HEK293 (cell line): ENCODE data around the gene AMPD1.
A peak's percentile ranks its signal among the peaks of the same experiment; 100 is the strongest.

ENCODE experiments used
- CTCF ChIA-PET: fragments of 350-600 bp; formaldehyde crosslinking; extraction: SDS; loops from one replicate; lab custom pipeline; 2021; ENCODE audit warnings: antibody characterized with exemption; lab: Yijun Ruan, JAX
- POLR2A ChIA-PET: fragments of 300-600 bp; formaldehyde crosslinking; extraction: SDS; loops from one replicate; lab custom pipeline; 2020; ENCODE audit warnings: antibody characterized with exemption, inconsistent platforms; lab: Yijun Ruan, JAX
- H3K27ac ChIP-seq: fragments of 200-500 bp; sonication (Bioruptor generic); 2 replicates; pipeline ENCODE4 v1.5.1; 2014; ENCODE audit warnings: low read depth, low read length, control low read depth, inconsistent platforms; ENCODE audit errors: extremely low read depth
- H3K36me3 ChIP-seq, 2 experiments: fragments of 200-500 bp in 1 of 2; sonication (Bioruptor generic) in 1 of 2; 1 replicate in 1 of 2; 2 replicates in 1 of 2; pipeline ENCODE4 v1.5.1; 2014 to 2017; ENCODE audit warnings: inconsistent platforms in 2 of 2, low read length in 2 of 2; ENCODE audit not compliant: control insufficient read depth in 2 of 2, insufficient read depth in 1 of 2
- H3K4me1 ChIP-seq: fragments of 200-500 bp; sonication (Bioruptor generic); 2 replicates; pipeline ENCODE4 v1.5.1; 2014; ENCODE audit warnings: mild to moderate bottlenecking, low read length, inconsistent platforms; ENCODE audit not compliant: control insufficient read depth, insufficient read depth
- H3K4me3 ChIP-seq: 2 replicates; pipeline ENCODE4 v1.5.1; 2011; ENCODE audit warnings: low read depth, mild to moderate bottlenecking, control low read depth, low read length, moderate library complexity
- H3K9me3 ChIP-seq: fragments of 200-500 bp; sonication (Bioruptor generic); 2 replicates; pipeline ENCODE4 v1.5.1; 2014; ENCODE audit warnings: low read depth, low read length, inconsistent platforms; ENCODE audit not compliant: control insufficient read depth, insufficient read depth
- FEZF1 ChIP-seq: fragments of 450-650 bp; formaldehyde crosslinking; IDR thresholded peaks from 2 replicates; pipeline ENCODE4 v1.5.1; 2016; ENCODE audit warnings: missing biosample characterization, missing genetic modification characterization
- KLF10 ChIP-seq: fragments of 450-650 bp; IDR thresholded peaks from 2 replicates; pipeline ENCODE4 v1.5.1; 2018; ENCODE audit warnings: missing biosample characterization, mild to moderate bottlenecking, missing genetic modification characterization
- MZF1 ChIP-seq: fragments of 450-650 bp; formaldehyde crosslinking; IDR thresholded peaks from 2 replicates; pipeline ENCODE4 v1.5.1; 2017; ENCODE audit warnings: missing biosample characterization, missing genetic modification characterization, borderline replicate concordance
- PBX3 ChIP-seq: sonication (generic); formaldehyde crosslinking; IDR thresholded peaks from 2 replicates; pipeline ENCODE4 v1.8.1; 2022; ENCODE audit warnings: mild to moderate bottlenecking, moderate library complexity, missing genetic modification reagents
- PRDM1 ChIP-seq: fragments of 450-650 bp; formaldehyde crosslinking; IDR thresholded peaks from 2 replicates; pipeline ENCODE4; 2016; ENCODE audit warnings: missing biosample characterization, missing genetic modification characterization
- SETDB1 ChIP-seq: IDR thresholded peaks from one replicate; pipeline ENCODE4 v1.6.1; 2017; ENCODE audit warnings: mild to moderate bottlenecking, low read length, moderate library complexity, mixed read lengths; ENCODE audit not compliant: insufficient read length
- WT1 ChIP-seq: fragments of 450-650 bp; formaldehyde crosslinking; IDR thresholded peaks from 2 replicates; pipeline ENCODE4 v1.5.1; 2016; ENCODE audit warnings: missing biosample characterization, missing genetic modification characterization
- ZBTB1 ChIP-seq: fragments of 450-650 bp; formaldehyde crosslinking; IDR thresholded peaks from 2 replicates; pipeline ENCODE4 v1.5.1; 2016; ENCODE audit warnings: missing biosample characterization, missing genetic modification characterization
- ZBTB11 ChIP-seq: fragments of 450-650 bp; formaldehyde crosslinking; conservative IDR thresholded peaks from 2 replicates; pipeline ENCODE4 v1.5.1; 2016; ENCODE audit warnings: low read depth, missing biosample characterization, missing genetic modification characterization
- ZFP41 ChIP-seq: fragments of 450-650 bp; formaldehyde crosslinking; IDR thresholded peaks from 2 replicates; pipeline ENCODE4 v1.5.1; 2016; ENCODE audit warnings: missing biosample characterization, missing genetic modification characterization, borderline replicate concordance
- ZNF114 ChIP-seq: fragments of 450-650 bp; formaldehyde crosslinking; IDR thresholded peaks from 2 replicates; pipeline ENCODE4 v1.5.0; 2017; ENCODE audit warnings: missing biosample characterization, missing genetic modification characterization
- ZNF121 ChIP-seq: fragments of 450-650 bp; formaldehyde crosslinking; IDR thresholded peaks from 2 replicates; pipeline ENCODE4 v1.5.1; 2016; ENCODE audit warnings: missing biosample characterization, missing genetic modification characterization
- ZNF146 ChIP-seq: fragments of 450-650 bp; formaldehyde crosslinking; IDR thresholded peaks from 2 replicates; pipeline ENCODE4 v1.5.1; 2016; ENCODE audit warnings: missing biosample characterization, missing genetic modification characterization
- ZNF214 ChIP-seq: fragments of 450-650 bp; formaldehyde crosslinking; IDR thresholded peaks from 2 replicates; pipeline ENCODE4 v1.5.1; 2017; ENCODE audit warnings: missing biosample characterization, mild to moderate bottlenecking, missing genetic modification characterization, borderline replicate concordance
- ZNF302 ChIP-seq: fragments of 450-650 bp; formaldehyde crosslinking; IDR thresholded peaks from 2 replicates; pipeline ENCODE4 v1.5.1; 2016; ENCODE audit warnings: missing biosample characterization, missing genetic modification characterization, low read depth
- ZNF335 ChIP-seq: fragments of 450-650 bp; formaldehyde crosslinking; conservative IDR thresholded peaks from 2 replicates; pipeline ENCODE4 v1.5.1; 2016; ENCODE audit warnings: missing biosample characterization, missing genetic modification characterization
- ZNF37A ChIP-seq: fragments of 450-650 bp; IDR thresholded peaks from 2 replicates; pipeline ENCODE4 v1.5.1; 2018; ENCODE audit warnings: missing biosample characterization, missing genetic modification characterization
- ZNF558 ChIP-seq: fragments of 450-650 bp; formaldehyde crosslinking; IDR thresholded peaks from 2 replicates; pipeline ENCODE4 v1.5.1; 2016; ENCODE audit warnings: missing biosample characterization, missing genetic modification characterization
- ZNF560 ChIP-seq: fragments of 450-650 bp; formaldehyde crosslinking; IDR thresholded peaks from 2 replicates; pipeline ENCODE4 v1.5.1; 2017; ENCODE audit warnings: missing biosample characterization, missing genetic modification characterization, borderline replicate concordance
- ZNF585B ChIP-seq: fragments of 450-650 bp; formaldehyde crosslinking; IDR thresholded peaks from 2 replicates; pipeline ENCODE4 v1.5.1; 2016; ENCODE audit warnings: missing biosample characterization, missing genetic modification characterization
- ZNF596 ChIP-seq: fragments of 450-650 bp; IDR thresholded peaks from 2 replicates; pipeline ENCODE4 v1.5.0; 2018; ENCODE audit warnings: missing biosample characterization, mild to moderate bottlenecking, missing genetic modification characterization, moderate library complexity
- ZNF692 ChIP-seq: fragments of 450-650 bp; formaldehyde crosslinking; IDR thresholded peaks from 2 replicates; pipeline ENCODE4 v1.5.1; 2016; ENCODE audit warnings: missing biosample characterization, missing genetic modification characterization
- ZNF792 ChIP-seq: fragments of 450-650 bp; formaldehyde crosslinking; IDR thresholded peaks from 2 replicates; pipeline ENCODE4 v1.5.1; 2016; ENCODE audit warnings: missing biosample characterization, missing genetic modification characterization
- ZNF837 ChIP-seq: fragments of 450-650 bp; formaldehyde crosslinking; IDR thresholded peaks from 2 replicates; pipeline ENCODE4 v1.5.1; 2016; ENCODE audit warnings: missing biosample characterization, missing genetic modification characterization

The AMPD1 gene

GRCh38 chr1:114737314-114737849 is 42.0 kb upstream of the AMPD1 start:
- TF ChIP-seq ZNF302 (no peak), WT1 (tag by site-specific recombination) (no peak), ZNF596 (no peak), ZNF560 (tag by site-specific recombination) (no peak), ZNF558 (tag by site-specific recombination) (no peak), KLF10 (tag by site-specific recombination) (no peak), ZBTB1 (tag by site-specific recombination) (no peak), ZNF335 (tag by site-specific recombination) (no peak), MZF1 (no peak), ZNF585B (no peak)
- Histone ChIP-seq H3K27ac (no peak overlapping the region), H3K4me3 (no peak overlapping the region), H3K9me3 (no peaks in the 10 kb centered on the region), H3K36me3 (peaks cover 59 to 92% of the 10 kb centered on the region in 2 experiments), H3K4me1 (no peaks in the 10 kb centered on the region)
- ChIA-PET CTCF (interaction anchor here (0.6 to 1.5 kb wide), 2 partner anchors 13 to 391 kb away, joined by 3 to 10 read pairs; no protein-coding TSS in a partner anchor), POLR2A (interaction anchor here (0.7 kb wide), 1 partner anchor 20 kb away, joined by 4 read pairs; no protein-coding TSS in a partner anchor)

GRCh38 chr1:114735479-114735878 is 40.1 kb upstream of the AMPD1 start:
- peaks cover 70 to 96% of the 10 kb centered on the region in 2 experiments for H3K36me3 ChIP-seq

GRCh38 chr1:114729782-114730181 is 34.4 kb upstream of the AMPD1 start:
- H3K9me3 ChIP-seq = no peaks in the 10 kb centered on the region
- ChIA-PET POLR2A (no interaction called here), CTCF (no interaction called here)
- H3K4me1 ChIP-seq = no peaks in the 10 kb centered on the region
- H3K4me3 ChIP-seq = no peak overlapping the region
- H3K27ac ChIP-seq = no peak overlapping the region
- peaks cover 79 to 100% of the 10 kb centered on the region in 2 experiments for H3K36me3 ChIP-seq
- TF ChIP-seq ZNF792 (no peak), ZFP41 (tag by site-specific recombination) (no peak), ZNF121 (tag by site-specific recombination) (no peak), ZNF37A (tag by site-specific recombination) (no peak), FEZF1 (tag by site-specific recombination) (no peak)

More at GRCh38 chr1:114735479-114735878, 40.1 kb upstream of the AMPD1 start:
- H3K4me3 ChIP-seq = no peak overlapping the region
- H3K27ac ChIP-seq = no peak overlapping the region
- no peaks in the 10 kb centered on the region for H3K9me3 ChIP-seq
- TF ChIP-seq ZBTB11 = no peak
- peak; percentile 55; the same call in 1 of the 2 replicates for TF ChIP-seq PRDM1
- TF ChIP-seq, all 188 proteins: peak for 1
- POLR2A ChIA-PET = no interaction called here
- H3K4me1 ChIP-seq = no peaks in the 10 kb centered on the region
- CTCF ChIA-PET = no interaction called here

- POLR2A ChIA-PET = no interaction called here
- H3K4me3 ChIP-seq = no peak overlapping the region
- no peaks in the 10 kb centered on the region for H3K4me1 ChIP-seq
- peaks cover 80 to 100% of the 10 kb centered on the region in 2 experiments for H3K36me3 ChIP-seq
- H3K27ac ChIP-seq = no peak overlapping the region
- CTCF ChIA-PET = interaction anchor here (0.7 kb wide), 1 partner anchor 28 kb away, joined by 3 read pairs; no protein-coding TSS in a partner anchor
- no peaks in the 10 kb centered on the region for H3K9me3 ChIP-seq
- TF ChIP-seq PBX3 (no peak), ZNF114 (tag by site-specific recombination) (no peak), ZNF37A (tag by site-specific recombination) (no peak), ZNF837 (tag by site-specific recombination) (no peak), ZNF214 (tag by site-specific recombination) (no peak), ZNF692 (tag by site-specific recombination) (no peak), SETDB1 (no peak), ZNF146 (tag by site-specific recombination) (no peak)
Measured at GRCh38 chr1:114728553-114728952, 33.2 kb upstream of the AMPD1 start.
